ENCODE data around the gene IFT74.

- TF ChIP-seq CTCF (IDR thresholded peaks at IDR 0.05; ENCODE audit: insufficient read depth, low read length) (no peak), POLR2AphosphoS5 (IDR thresholded peaks at IDR 0.05; ENCODE audit: low read depth) (no peak), REST (IDR thresholded peaks at IDR 0.05; ENCODE audit: insufficient replicate concordance, low read depth) (no peak), GABPA (IDR thresholded peaks at IDR 0.05; ENCODE audit: low read depth) (no peak), SPI1 (IDR thresholded peaks at IDR 0.05; ENCODE audit: borderline replicate concordance, low read depth) (no peak)
Measured at GRCh38 chr9:27086818-27087680, 130.8 kb downstream of the IFT74 start.

Measured in HL-60 (cell line).